HG03060 (cell line): Measurements from ENCODE around the gene CATSPERD.
"Not testable (repeated sequence)": the region's sequence is repeated elsewhere in the genome, so short reads cannot be mapped to it uniquely, and the experiment has no call there.

Experiments
- ATAC-seq: cut with Tn5 transposase; IDR thresholded peaks from one replicate; pipeline ENCODE4 v1.9.1; 2021; ENCODE audit warnings: low read depth, moderate number of reproducible peaks; ENCODE audit not compliant: unreplicated experiment

The CATSPERD gene

DNA sequence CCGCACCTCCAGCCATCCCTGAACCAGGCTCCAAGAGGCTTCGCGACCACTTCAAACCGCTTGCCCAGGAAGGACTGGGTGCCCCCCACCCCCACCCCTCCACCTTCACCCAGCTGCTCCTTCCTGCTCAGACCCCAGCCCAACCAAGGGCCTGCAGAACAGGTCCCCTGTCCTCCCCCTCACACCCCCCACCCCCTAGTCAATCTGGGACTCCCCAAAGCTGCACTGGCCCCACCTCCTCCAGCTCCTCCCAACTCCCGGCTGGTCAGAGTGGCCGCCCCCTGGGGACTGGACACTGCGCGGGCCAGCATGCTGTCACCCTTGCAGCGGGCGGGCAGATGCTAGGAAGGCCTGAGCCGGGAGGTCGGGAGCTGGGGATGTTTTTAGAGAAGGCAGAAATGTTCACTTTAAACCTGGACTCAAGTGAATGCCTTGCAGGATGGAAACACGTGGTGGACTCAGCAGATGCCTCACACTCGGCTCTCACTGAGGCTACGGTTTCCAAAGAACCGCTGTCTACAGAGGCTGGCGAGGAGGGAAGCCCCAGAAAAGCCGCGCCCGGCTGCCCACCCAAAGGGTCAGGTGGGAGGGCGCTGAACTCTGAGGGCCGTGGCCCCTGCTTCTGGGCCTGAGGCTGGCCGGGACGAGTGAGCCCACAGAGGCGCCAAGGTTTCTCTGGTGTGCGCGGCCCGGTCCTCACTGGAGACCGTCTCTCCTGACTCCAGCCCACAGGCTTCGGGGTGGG, 22.4 kb upstream of the CATSPERD start:
- ATAC-seq, result no peak

- ATAC-seq, result no peak
Observed at GRCh38 chr19:5698635-5699422, 21.6 kb upstream of the CATSPERD start.

DNA sequence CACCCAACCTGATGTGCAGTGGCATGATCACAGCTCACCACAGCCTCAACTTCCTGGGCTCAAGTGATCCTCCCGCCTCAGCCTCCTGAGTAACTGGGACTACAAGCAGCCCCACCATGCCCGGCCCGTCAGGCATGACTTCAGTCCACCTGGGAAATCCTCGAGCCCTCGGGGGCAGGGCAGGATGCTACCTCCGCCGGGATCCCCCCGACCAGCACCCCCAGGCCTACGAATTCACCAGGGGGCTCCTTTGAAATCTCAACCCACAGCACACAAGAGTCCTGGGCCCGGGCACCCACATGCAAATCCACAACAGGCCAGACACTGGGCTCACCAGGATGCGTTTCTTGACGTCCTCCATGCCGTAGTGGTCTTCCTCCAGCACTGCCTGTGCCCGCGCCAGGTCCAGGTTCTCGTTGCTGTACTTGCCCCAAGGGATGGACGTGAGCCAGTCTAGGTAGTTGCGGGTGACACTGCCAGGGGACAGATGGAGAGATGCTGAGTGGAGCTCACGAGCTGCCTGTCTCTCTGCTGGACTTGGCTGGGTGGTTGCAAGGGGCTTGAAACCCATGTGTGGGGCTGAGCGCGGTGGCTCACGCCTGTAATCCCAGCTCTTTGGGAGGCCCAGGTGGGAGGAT, 19.9 kb upstream of the CATSPERD start:
- no peak for ATAC-seq

- ATAC-seq, result not testable (repeated sequence)
Observed at GRCh38 chr19:5702053-5702410, 18.4 kb upstream of the CATSPERD start.

DNA sequence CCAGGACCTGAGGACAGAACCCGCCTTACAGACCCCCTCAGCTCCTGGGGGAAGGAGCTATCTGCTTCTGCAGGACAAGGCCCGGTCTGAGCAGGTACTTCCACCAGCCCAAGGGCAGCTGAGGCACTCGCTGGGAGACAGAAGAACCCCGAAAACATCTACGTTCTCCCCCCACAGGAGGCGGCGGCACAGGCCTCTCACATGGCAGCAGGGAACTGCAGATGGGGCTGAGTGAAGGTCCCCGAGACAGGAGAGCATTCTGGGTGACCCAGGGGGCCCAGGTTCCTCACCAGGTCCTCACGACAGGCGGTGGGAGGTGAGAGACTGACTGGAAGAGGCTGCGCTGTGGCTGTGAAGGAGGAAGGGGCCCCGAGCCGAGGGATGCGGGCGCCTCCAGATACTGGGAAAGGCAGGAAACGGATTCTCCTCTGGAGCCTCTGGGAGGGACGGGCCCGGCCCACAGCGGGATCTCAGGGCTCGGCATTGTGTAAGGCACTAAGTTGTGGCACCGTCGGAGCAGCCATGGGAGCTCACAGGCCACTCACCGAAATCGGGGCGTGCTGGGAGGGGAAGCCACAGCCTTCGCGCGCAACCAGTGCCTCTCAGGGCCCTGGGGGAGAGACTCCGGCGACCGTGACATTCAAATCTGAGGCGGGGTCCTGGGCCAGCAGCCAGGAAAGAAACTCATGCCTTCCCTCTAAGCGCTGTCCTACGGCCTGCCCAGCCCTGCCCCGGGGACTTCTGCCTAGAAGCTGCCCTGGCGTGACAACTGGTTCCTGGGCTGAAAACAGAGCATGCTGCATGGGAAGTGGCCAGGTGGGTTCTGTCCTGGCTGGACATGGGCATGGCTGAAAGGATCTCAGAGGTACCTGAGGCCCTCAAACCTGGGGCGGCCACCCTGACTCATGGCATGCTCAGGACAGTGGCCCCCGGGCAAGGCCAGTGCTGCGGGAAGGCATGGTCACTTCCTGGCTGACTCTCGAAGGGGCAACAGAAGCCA, 16.3 kb upstream of the CATSPERD start:
- no peak for ATAC-seq

DNA sequence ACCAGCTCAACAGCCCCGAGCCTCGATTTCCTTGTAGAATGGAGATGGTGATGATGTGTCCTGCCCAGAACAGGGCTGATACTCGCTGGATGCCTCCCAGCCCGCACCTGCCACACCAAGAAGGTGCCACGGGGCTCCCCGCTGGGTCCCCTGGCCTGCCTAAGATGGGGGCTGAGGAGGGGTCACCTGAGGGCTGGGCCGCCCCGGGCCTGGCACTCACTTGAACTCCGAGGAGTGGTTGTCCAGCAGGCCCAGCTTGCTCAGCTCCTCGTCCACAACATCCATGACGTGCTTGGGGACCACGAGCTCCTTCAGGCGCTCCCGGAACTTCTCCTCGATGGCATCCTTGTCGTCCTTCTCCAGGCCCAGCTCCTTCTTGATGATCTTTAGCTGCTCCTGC, 14.9 kb upstream of the CATSPERD start:
- ATAC-seq, result no peak

GRCh38 chr19:5706876-5707573, 13.4 kb upstream of the CATSPERD start:
- ATAC-seq, result no peak

GRCh38 chr19:5707576-5708575, 12.6 kb upstream of the CATSPERD start:
- ATAC-seq, result no peak

DNA sequence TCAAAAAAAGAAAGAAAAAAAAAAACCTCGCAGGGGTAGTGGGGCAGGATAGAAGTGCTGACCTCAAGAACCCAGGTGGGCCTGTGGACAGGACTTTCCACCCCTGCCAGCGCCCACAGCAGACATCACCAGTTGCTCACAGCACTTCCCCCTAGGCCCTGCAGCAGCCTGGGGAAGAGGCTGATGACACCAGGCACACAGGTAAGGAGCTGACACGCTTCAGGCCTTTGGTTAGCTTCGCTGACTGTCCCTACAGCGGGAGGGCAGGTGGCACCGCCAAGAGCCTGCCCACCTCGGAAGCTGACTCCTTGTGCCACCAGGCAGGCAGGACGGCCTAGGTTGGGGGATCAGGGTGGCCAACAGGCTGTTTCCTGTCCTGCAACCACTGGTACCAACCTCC, 9.4 kb upstream of the CATSPERD start:
- ATAC-seq, result no peak

DNA sequence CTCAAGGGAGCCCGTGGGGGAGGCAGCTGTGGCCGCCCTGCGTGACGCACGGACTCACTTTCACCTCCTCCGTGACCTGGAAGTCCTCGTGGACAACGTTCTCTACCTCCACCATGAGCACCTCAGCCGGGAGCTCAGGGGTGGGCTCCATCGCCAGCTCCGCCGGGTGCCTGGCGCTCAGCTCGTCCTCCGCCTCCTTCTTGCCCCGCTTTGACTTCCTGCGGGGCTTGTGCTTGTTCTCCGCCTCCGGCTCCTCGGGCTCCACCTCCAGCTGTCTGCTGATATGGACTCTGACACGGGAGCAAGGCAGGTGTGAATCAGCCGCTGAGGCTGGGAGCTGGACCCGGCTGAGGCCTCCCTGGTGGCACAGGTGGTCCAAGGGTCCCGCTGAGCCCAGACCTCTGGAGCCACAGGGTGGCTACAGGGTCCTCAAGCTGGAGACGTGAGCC, 8.7 kb upstream of the CATSPERD start:
- no peak for ATAC-seq

GRCh38 chr19:5713228-5713627, 7.2 kb upstream of the CATSPERD start:
- ATAC-seq, result no peak

DNA sequence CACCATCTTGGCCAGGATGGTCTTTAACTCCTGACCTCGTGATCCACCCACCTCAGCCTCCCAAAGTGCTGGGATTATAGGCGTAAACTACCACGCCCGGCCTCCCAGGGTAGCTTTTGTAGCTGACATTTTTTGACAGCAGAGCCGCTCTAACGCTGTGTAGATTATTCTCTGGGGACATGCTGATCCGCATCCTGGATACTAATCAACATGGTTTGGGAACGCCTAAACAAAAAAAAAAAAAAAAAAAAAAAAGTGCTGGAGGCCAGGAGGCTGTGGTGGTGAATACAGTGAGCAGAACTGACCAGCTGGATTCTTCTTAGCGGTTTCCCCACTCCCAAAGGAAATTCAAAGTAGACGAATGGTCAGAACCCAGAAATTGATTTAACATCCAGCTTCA, 5.6 kb upstream of the CATSPERD start:
- ATAC-seq, result no peak

- no peak for ATAC-seq
Observed at GRCh38 chr19:5717215-5717935, 3.1 kb upstream of the CATSPERD start.

GRCh38 chr19:5718037-5718578, 2.3 kb upstream of the CATSPERD start:
- no peak for ATAC-seq

DNA sequence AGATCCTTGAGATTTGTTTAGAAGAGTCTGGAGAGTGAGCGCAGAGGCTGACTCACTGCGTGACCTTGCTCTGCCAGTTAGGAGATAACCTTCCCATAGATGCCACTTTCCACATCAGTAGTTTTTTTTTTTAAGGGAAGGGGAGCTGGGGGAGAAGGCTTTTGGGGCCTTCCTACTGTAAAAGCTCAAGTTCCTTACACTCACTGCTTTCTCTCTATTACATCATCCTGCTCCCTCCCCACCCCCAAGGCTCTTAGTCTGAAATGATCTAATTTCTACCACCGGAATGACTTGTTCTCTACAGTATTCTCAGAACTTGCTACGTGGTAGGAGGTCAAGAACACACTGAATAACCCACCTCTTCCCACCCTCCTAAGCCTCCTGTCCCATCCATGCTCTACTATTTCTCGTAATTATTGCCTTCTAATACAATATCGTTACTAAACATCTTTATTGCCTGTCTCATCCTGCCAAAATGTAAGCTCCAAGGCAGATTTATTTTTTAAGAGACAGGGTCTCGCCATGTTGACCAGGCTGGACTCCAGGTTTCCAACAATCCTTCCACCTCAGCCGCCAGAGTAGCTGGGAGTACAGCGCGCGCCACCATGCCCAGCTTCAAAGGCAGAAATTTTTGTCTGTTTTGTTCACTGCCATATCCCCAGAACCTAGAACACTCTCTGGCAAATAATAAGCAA, 1.7 kb upstream of the CATSPERD start:
- no peak for ATAC-seq

DNA sequence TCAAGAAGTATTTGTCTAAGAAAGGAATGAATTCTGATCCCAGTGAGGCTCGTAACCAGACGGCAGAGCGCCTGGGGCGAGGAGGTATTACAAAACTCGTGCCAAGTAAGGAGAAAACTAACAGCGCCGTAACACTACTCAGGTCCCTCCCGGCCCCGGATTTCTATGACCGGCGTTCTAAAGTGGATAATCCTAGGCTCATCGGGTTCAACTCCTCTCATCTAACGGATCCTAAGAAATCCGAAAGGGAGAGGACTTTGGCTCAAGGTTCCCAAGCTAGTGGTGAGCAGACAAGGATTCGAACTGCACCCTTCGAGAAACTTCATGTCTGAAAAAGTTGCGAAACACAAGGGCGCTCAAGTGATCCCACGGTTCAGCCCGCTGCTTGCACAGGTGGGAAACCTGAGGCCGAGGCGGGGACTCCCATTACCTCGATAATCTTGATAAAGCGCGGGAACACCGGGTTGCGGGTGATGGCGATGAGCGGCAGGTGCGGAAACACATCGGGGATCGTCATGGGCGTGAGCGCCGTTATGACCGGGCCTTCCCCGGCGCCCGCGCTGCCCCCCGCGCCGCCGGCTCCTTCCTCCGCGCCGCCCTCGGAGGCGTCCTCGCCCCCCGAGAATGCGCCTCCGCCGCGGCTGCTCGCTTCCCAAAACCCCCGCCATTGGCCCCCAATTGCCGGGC, 1.0 kb upstream of the CATSPERD start:
- no peak for ATAC-seq
